Heart right ventricle (tissue), 16 donors: Measurements from ENCODE around the gene SLC25A12. TPM values are rescaled to one million over a fixed set of nuclear protein-coding genes. Genes with fewer than 3 reads are reported as not detected.
A peak's percentile ranks its signal among the peaks of the same experiment; 100 is the strongest.

Experiments
- ATAC-seq, 8 donors: fragments of 200-7000 bp; cut with Tn5 transposase; one replicate each; pipeline ENCODE4 v1.9.1; 2020; ENCODE audit warnings: mild to moderate bottlenecking in 8 of 8, moderate library complexity in 8 of 8, moderate number of reproducible peaks in 1 of 8
- DNase-seq, 2 donors: peaks; one replicate each; pipeline ENCODE4 v3.0.0-alpha.2; 2020
- H3K27ac ChIP-seq, 10 donors: fragments of 200-600 bp; sonication (generic) in 2 of 10; one replicate each; pipeline versions ENCODE4 v1.5.0 to v1.8.0; 2020 to 2022; ENCODE audit warnings: mild to moderate bottlenecking in 3 of 10
- H3K27me3 ChIP-seq, 7 donors: fragments of 200-600 bp; one replicate each; pipeline ENCODE4 v1.8.0; 2021 to 2022; ENCODE audit warnings: mild to moderate bottlenecking in 2 of 7
- H3K36me3 ChIP-seq, 9 donors: fragments of 200-600 bp; sonication (generic) in 1 of 9; one replicate each; pipeline versions ENCODE4 v1.5.0 to v1.8.0; 2020 to 2022; ENCODE audit warnings: mild to moderate bottlenecking in 2 of 9
- H3K4me1 ChIP-seq, 9 donors: fragments of 200-600 bp; sonication (generic) in 1 of 9; one replicate each; pipeline versions ENCODE4 v1.5.0 to v1.8.0; 2020 to 2022; ENCODE audit warnings: mild to moderate bottlenecking in 4 of 9
- H3K4me3 ChIP-seq, 10 donors: fragments of 200-600 bp; sonication (generic) in 2 of 10; one replicate each; pipeline versions ENCODE4 v1.5.0 to v1.8.0; 2020 to 2022; ENCODE audit warnings: mild to moderate bottlenecking in 7 of 10, moderate library complexity in 2 of 10
- H3K9me3 ChIP-seq, 11 donors: fragments of 200-600 bp in 10 of 11; sonication (generic) in 2 of 11; one replicate each; pipeline versions ENCODE4 v1.5.0 to v1.8.0; 2013 to 2022; ENCODE audit warnings: mild to moderate bottlenecking in 2 of 11, control low read depth in 1 of 11, moderate library complexity in 1 of 11
- WGBS, 2 donors: extraction: QIAGEN DNeasy Blood & Tissue Kit; methylation state at CpG; one replicate each; pipeline ENCODE4 v1.1.7; 2013; ENCODE audit warnings: inconsistent platforms in 1 of 2; 5-methylcytosine and 5-hydroxymethylcytosine counted together
- intact Hi-C, 10 donors: fragments of 100-400 bp; cut with DNase I; formaldehyde crosslinking; loops; one replicate each; pipeline versions ENCODE4 v1.11.1 to v1.14.2; 2022
- polyA plus RNA-seq, 2 donors: library from polyadenylated mRNA; stranded (reverse); fragments of 200-250 nt; gene quantifications; one replicate each; pipeline ENCODE4 v1.2.3, GENCODE V29; 2013
- total RNA-seq, 10 donors: library from RNA; stranded (reverse); fragmentation: NEBNext Ultra II Directional in 3 of 10; extraction: Animal tissue kit (Norgen Biotek cat#: 25700) in 3 of 10; gene quantifications; one replicate each; pipeline versions ENCODE4 v1.2.1 to v1.2.4, GENCODE V29; 2021 to 2023
- TF ChIP-seq, protein P1 (sequence below), 9 donors: fragments of 200-600 bp; sonication (generic) in 2 of 9; IDR thresholded peaks; one replicate each; pipeline versions ENCODE4 v1.5.0 to v1.8.0; 2021 to 2022; ENCODE audit warnings: antibody characterized with exemption in 9 of 9, mild to moderate bottlenecking in 5 of 9, moderate library complexity in 1 of 9
- donor health status: Arrhythmogenic right ventricular cardiomyopathy.
- donor health status: ischemic (EF 13 %, LVEDD 7.1; RV severe dilation, severe dysfunction).
- donor health status: healthy with polysubstance abuse.
- donor health status: DM: no; HTN: yes; CAD: no.
- donor health status: DM: no; HTN: no; CAD: no.
- donor health status: ischemic (EF 25% LVEDD 6.9; RV normal size, moderate dysfunction).
- donor health status: ischemic (EF 25% LVEDD 5.7; RV mildly dilated, moderate dysfunction).
- donor health status: healthy.
- donor health status: DM: yes; HTN: yes; CAD: no.
- donor health status: Ischemic cardiomyopathy.
- donor health status: ischemic (EF 35%, LVEDD 5.7; RV mildly dilated, moderate dysfunction).
- donor health status: nonischemic (EF 11% LVEDD 7.7; RV severe dilation, severe dysfunction).
- donor health status: DM: yes; HTN: yes; CAD: no.
- donor health status: PGD.
- donor health status: ischemic (EF 29% LVEDD 5.4; RV normal size, mild dysfunction).
- donor health status: nonischemic (EF 23%, LVEDD 6.1; RV moderate dilation, normal function).

The SLC25A12 gene
- total and polyA plus RNA-seq, 12 donors = 37.5 to 169 (median 122) TPM

DNA sequence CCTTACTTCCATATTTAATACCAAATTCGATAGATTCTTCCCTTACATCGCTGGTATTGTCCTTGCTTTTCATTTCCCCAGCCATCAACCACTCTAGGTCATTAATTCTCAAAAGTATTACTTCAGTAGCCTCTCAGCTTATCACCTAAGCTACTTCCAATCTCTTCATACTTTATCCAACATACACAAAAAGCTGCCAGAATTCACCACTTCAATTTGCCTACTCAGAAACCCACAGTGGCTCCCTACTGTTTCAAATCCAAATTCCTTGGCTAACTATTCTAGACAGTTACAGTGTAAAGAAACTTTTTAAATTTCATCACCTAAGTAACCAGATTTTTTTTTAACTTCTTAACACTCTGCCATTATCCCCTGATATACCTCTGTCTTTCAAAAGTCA, 4.7 kb downstream of the SLC25A12 start:
- H3K4me3 ChIP-seq = no peak overlapping the region
- DNase-seq (no peak), ATAC-seq (no peak)
- no peaks in the 10 kb centered on the region for H3K27me3 ChIP-seq
- no peaks in the 10 kb centered on the region for H3K9me3 ChIP-seq
- intact Hi-C loops = no loop called here
- 72 to 85% methylated on average over 2 of the region's 2 CpGs for WGBS, 2 donors
- H3K4me1 ChIP-seq = peaks cover 0 to 38% (median 16%) of the 10 kb centered on the region in 9 donors
- H3K36me3 ChIP-seq = peaks cover 0 to 29% (median 0%) of the 10 kb centered on the region in 9 donors
- no peak overlapping the region for H3K27ac ChIP-seq
- TF ChIP-seq, protein P1, sequence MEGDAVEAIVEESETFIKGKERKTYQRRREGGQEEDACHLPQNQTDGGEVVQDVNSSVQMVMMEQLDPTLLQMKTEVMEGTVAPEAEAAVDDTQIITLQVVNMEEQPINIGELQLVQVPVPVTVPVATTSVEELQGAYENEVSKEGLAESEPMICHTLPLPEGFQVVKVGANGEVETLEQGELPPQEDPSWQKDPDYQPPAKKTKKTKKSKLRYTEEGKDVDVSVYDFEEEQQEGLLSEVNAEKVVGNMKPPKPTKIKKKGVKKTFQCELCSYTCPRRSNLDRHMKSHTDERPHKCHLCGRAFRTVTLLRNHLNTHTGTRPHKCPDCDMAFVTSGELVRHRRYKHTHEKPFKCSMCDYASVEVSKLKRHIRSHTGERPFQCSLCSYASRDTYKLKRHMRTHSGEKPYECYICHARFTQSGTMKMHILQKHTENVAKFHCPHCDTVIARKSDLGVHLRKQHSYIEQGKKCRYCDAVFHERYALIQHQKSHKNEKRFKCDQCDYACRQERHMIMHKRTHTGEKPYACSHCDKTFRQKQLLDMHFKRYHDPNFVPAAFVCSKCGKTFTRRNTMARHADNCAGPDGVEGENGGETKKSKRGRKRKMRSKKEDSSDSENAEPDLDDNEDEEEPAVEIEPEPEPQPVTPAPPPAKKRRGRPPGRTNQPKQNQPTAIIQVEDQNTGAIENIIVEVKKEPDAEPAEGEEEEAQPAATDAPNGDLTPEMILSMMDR (IDR thresholded peaks at IDR 0.05) = no peak

DNA sequence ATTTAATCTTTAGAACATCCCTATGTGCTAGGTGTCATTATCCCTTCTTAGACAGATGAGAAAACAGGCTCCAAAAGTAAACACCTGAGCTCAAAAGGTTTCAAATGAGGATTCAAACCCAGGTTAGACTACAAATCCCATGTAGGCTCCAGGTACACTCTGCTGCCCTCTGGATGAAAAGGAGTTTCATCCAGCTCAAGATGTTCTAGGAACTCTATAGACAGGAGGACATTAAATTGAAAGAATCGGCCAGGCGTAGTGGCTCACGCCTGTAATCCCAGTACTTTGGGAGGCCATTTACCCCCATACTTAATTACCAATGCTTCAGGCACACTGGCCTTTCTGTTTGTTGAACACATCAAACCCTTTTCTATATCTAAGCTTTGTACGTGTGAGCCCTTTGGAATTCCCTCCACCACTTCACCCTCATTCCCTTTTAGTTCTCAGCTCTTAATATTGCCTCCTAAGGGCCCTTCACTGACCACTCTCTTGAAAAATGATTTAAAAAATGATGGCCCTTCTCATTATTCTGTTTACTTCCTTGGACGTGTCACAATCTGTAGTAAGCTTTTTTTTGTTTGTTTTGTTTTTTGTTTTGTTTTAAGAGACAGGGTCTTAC, 10.7 kb downstream of the SLC25A12 start:
- intact Hi-C loops = no loop called here

DNA sequence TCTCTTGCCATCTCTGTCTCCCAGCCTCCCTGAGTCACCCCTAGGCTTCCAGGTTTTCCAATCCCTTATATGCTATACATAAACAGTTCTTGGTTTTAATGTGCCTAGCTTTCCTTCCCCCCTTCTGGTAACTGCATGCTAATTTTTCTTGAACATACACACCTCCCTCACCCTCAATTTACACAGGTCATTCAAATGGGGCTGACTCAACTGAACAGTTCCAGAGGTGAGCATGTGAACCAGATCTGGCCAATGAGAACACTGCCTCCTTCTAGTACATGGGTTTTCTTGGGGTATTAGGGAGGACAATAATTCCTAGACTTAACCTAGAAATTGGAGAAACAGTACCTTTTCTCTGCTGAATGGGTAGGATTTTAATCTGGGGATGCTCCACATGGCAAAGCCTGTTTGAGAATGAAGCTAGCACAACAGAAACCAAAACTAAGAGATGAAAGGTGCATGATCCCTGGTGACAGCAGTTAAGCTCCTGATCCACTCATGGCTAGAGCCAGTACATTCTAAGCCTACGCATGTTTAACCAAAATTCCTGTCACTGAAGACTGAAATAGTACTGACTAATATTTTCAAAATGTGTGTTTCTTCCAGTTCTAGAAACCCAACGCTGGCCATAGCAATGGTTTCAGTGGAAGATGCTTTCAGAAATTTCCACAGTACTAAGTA, 11.8 kb downstream of the SLC25A12 start:
- 84 to 93% methylated on average over 2 of the region's 2 CpGs for WGBS, 2 donors
- H3K27me3 ChIP-seq = no peaks in the 10 kb centered on the region
- H3K4me1 ChIP-seq = peaks cover 5 to 52% (median 30%) of the 10 kb centered on the region in 9 donors
- intact Hi-C loops = no loop called here
- H3K4me3 ChIP-seq = no peak overlapping the region
- TF ChIP-seq, protein P1 (IDR thresholded peaks at IDR 0.05) = no peak
- ATAC-seq (no peak), DNase-seq (no peak)
- peaks cover 0 to 14% (median 0%) of the 10 kb centered on the region in 9 donors for H3K36me3 ChIP-seq
- no peak overlapping the region for H3K27ac ChIP-seq
- H3K9me3 ChIP-seq = no peaks in the 10 kb centered on the region

More for the DNA sequence above, 10.7 kb downstream of the SLC25A12 start:
- H3K9me3 ChIP-seq = no peaks in the 10 kb centered on the region
- no peak overlapping the region for H3K4me3 ChIP-seq
- peaks cover 0 to 40% (median 18%) of the 10 kb centered on the region in 9 donors for H3K4me1 ChIP-seq
- DNase-seq (no peak), ATAC-seq (no peak)
- TF ChIP-seq, protein P1 (IDR thresholded peaks at IDR 0.05) = no peak
- 90 to 92% methylated on average over 5 of the region's 5 CpGs for WGBS, 2 donors
- H3K36me3 ChIP-seq = peaks cover 0 to 20% (median 0%) of the 10 kb centered on the region in 9 donors
- H3K27me3 ChIP-seq = no peaks in the 10 kb centered on the region
- no peak overlapping the region for H3K27ac ChIP-seq

DNA sequence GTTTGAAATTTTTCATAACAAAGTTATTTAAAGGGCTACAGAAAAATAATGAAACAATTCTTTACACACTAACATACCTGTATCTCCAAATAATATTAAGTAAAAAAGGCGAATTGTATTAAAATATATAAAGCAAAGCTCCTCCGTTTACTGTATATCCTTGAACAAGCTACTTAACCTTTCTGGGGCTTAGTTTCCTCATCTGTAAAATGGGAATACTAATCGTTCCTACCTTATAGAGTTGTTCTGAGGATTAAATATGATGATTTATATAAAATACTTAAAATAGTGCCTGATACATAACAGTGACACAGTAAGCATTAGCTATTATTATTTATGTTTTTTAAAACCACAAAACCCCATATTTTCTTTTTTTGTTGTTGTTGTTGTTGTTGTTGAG, 13.3 kb downstream of the SLC25A12 start:
- H3K4me3 ChIP-seq = no peak overlapping the region
- ATAC-seq (no peak), DNase-seq (no peak)
- H3K27ac ChIP-seq = peak overlapping the region in 7 of 10 donors; percentile 56 to 81 (median 74)
- H3K9me3 ChIP-seq = no peaks in the 10 kb centered on the region
- peaks cover 5 to 65% (median 37%) of the 10 kb centered on the region in 9 donors for H3K4me1 ChIP-seq
- intact Hi-C loops = no loop called here
- H3K27me3 ChIP-seq = no peaks in the 10 kb centered on the region
- H3K36me3 ChIP-seq = peaks cover 0 to 11% (median 0%) of the 10 kb centered on the region in 9 donors
- 92 to 95% methylated on average over 3 of the region's 3 CpGs for WGBS, 2 donors
- TF ChIP-seq, protein P1 (IDR thresholded peaks at IDR 0.05) = no peak
